DMS153 treated with DMSO at 0.1 percent for 48 hours (cell line): ENCODE measurements around the gene LIMS2.

Experiments used
- DNase-seq: peaks from one replicate; lab custom pipeline; 2025; ENCODE audit not compliant: unreplicated experiment; lab: John Stamatoyannopoulos, UW

The LIMS2 gene

DNA sequence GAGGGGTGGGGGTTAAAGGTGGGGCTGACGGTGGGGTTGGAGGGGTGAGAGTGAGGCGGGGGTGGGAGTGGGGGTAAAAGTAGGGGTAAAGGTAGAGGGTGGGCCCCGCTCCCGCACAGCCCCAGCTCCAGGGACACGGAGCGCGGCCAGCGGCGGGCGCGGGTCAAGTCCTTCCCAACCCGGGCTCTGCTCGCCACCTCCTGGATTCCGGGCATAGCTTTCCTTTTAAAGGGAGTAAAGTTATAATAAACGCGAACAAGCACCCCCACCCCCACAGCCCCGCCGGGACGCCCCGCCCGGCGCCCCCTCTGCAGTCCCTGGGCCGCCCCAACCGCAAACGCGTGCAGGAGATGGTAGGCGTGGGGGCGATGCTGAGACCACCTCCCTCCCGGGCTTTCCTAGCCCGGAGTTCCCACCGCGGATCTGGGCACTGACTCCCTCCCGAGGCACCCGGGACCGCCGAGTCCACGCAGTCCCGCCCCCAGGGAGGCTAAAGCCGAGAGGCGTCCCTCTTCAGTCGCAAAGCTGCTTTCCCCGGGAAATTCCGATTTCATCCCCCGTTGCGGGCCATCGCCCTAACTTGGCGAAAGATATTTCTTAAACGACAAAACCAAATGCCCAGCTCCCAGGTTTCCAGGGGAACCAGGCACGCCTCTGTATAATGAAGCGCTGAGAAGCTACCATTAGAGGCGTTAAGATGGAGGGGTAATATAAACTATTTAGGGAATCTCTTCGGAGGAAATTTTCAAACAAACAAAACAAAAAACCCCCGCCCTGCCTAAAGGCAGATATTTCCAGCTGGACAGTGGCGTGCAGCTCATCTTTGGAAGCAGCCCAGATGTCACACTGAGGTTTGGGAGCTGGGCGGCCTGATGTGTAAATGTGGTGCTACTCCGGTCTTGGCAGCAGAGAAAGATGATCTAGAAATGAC, at the start of gene LIMS2:
Gene LIMS2 (minus strand): TSS at position 200 of the 931 bp plus-strand sequence. CDS start 506 bp downstream, outside the sequence.
- DNase-seq: no peak

- DNase-seq: no peak
Measured at GRCh38 chr2:127722807-127723206, 47.5 kb upstream of the LIMS2 start.

- DNase-seq: no peak
Measured at GRCh38 chr2:127721978-127722355, 46.6 kb upstream of the LIMS2 start.

DNA sequence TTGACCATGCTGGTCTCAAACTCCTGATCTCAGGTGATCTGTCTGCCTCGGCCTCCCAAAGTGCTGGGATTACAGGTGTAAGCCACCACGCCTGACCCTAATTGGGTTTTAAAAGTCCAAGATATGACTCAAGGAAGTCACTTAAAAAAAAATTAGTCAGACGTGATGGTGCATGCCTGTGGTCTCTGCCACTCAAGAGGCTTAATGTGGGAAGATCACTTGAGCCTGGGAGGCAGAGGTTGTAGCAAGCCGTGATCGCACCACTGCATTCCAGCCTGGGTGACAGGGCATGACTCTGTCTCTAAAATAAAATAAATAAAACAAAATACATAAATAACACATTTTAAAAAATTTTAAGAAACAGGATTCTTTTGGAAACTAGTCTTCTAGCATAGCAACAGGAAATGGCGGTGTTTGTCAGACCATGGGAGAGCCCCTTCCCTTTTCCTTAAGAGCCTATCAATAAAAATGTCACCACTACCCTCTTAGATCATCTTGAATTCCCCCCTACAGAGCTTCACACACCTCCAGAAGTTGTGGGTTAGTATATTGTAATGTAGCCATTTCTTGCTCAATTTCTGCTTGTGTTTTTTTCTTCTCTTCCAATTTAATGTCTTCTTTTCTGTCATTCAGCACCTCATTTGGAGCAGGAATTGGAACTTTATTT, 46.1 kb upstream of the LIMS2 start:
- no peak for DNase-seq

GRCh38 chr2:127719301-127720218, 44.2 kb upstream of the LIMS2 start:
- no peak for DNase-seq

DNA sequence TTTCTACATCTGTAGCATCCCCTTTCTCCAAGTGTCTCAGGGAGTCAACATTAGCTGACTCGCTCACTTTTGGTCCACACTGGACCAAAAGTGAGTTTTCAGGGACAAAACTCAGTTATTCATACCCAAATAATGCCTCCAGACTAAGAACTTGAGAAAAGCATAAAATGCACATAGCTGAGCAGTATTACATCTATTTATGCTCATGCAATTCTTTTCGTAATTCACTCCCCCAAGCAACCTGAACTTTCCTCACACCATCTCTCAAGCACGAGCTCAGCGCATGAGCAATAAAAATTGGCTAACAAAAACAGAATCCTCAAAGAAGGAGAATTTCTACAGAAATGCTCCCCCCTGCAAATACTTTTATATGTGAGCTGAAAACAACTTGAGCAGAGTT, 42.9 kb upstream of the LIMS2 start:
- no peak for DNase-seq

DNA sequence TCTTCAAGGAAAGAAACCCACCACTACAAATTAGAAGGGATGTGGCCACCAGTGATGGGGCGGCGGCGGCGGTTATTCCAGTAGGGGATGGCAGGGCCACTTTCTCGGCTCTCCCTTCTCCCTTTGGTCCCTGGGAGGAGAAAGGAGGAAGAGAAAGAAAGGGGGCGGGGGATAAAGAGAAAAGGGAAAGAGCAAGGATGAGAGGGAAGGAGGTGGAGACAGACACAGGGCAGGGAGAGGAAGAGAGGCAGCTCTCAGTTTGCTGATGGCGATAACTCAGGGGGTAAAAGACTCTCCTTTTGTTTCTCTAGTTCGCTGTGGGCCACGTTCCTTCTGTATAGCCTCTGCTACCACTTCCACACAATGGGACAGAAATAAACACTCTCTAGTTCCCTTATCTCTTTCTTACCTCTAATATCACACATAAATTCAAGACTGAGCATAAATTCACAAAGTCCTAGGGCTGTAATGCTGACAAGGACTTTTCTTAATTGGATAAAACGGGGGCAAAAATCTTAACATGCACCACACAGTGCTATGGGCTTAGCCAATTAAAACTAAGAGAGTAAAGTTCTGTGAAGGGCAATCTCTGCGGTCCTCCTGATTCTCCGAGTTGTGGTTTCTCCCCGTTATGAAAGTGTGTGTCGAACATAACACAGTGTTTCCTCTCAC, 40.6 kb upstream of the LIMS2 start:
- no peak for DNase-seq

- DNase-seq: no peak
Measured at GRCh38 chr2:127713562-127713961, 38.2 kb upstream of the LIMS2 start.

DNA sequence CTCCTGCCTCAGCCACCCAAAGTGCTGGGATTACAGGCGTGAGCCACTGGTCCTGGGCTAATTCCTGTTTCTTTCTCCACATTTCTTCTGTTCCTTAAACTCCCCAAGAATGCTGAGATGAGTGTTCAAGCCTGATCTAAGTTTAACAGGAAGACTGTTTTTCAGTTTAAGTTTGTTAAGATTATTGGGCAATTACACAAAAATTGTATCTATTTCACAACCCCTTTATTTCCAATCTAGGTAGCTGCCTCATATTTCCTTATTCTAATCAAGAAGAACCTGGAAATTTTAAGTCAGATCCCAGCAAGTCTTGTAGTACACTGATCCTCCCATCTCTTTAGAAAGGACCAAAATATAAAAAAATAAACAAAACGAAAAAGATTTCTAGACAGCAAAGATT, 37.7 kb upstream of the LIMS2 start:
- DNase-seq: no peak

GRCh38 chr2:127709336-127709735, 34.0 kb upstream of the LIMS2 start:
- no peak for DNase-seq

- DNase-seq: no peak
Measured at GRCh38 chr2:127707890-127708648, 32.7 kb upstream of the LIMS2 start.

GRCh38 chr2:127706215-127706990, 31.1 kb upstream of the LIMS2 start:
- no peak for DNase-seq

- no peak for DNase-seq
Measured at GRCh38 chr2:127705391-127706065, 30.2 kb upstream of the LIMS2 start.

- DNase-seq: no peak
Measured at GRCh38 chr2:127704641-127705390, 29.5 kb upstream of the LIMS2 start.

- DNase-seq: no peak
Measured at GRCh38 chr2:127703282-127703681, 28.0 kb upstream of the LIMS2 start.

DNA sequence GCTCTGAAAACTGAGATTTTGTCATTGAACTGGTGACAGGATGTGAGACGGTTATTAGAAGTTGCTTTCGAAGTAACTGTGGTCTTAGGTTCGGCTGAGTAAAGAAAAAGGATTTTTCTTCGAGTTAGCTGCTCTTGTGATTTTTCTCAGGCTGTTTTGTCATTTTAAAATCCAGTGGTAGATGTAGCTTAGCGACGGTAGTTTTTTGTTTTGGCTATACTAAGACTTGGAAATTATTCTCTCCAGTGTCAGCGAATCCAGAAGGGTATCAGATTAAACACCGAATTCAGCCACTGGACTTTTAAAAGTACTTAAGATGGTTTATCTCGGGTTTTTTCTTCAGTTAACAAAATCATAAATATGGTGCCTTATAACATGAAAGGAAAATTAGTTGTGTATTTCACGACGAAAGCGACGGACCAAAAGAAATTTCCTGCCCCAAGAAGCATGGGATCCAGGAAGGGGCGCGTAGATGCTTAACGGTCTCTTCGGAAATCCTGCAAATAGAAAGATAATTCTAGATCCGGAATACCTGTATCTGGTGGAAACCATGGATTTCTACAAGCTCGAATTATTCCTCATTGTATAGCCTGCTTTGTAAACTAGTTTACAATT, 27.2 kb upstream of the LIMS2 start:
- DNase-seq: no peak

DNA sequence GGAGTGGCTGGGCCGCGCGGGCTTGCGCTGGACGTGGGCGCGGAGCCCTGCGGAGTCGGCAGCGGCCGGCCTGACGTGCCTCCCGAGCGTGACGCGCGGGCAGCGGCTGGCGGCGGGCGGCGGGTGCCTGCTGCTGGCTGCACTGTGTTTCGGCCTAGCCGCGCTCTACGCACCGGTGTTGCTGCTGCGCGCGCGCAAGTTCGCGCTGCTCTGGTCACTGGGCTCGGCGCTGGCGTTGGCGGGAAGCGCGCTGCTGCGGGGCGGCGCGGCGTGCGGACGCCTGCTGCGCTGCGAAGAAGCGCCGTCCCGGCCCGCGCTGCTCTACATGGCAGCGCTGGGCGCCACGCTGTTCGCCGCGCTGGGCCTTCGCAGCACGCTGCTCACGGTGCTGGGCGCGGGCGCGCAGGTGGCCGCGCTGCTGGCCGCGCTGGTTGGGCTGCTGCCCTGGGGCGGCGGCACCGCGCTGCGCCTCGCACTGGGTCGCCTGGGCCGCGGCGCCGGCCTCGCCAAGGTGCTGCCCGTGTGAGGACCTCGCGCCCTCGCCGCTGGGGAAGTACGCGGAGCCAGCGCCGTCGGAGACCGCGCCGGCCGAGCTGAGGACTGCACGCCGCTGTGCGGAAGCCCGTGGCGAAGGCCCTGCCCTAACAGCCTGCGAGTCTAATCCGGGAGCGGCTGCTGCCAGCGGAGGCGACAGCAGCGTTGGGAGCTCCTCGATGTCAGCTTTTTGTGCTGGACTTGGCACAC, 26.5 kb upstream of the LIMS2 start:
- peak; percentile 31 for DNase-seq
